Hepatocyte (in vitro differentiated cells): ENCODE results near the gene USP54. TPM values are rescaled to one million over a fixed set of nuclear protein-coding genes. Genes with fewer than 3 reads are reported as not detected.

Experiments used
- DNase-seq: peaks from one replicate; pipeline ENCODE4 v3.0.0-alpha.2; 2016; ENCODE audit warnings: low spot score
- H2AFZ ChIP-seq: fragments of 200-600 bp; sonication (generic); 2 replicates; pipeline ENCODE4 v1.6.0; 2016; ENCODE audit warnings: antibody characterized with exemption, mild to moderate bottlenecking
- H3K27ac ChIP-seq: fragments of 200-600 bp; sonication (generic); 2 replicates; pipeline ENCODE4 v1.5.1; 2016; ENCODE audit warnings: mild to moderate bottlenecking
- H3K27me3 ChIP-seq: fragments of 200-600 bp; sonication (generic); 2 replicates; pipeline ENCODE4 v1.6.1; 2016
- H3K36me3 ChIP-seq: fragments of 200-600 bp; sonication (generic); replicated peaks from 2 replicates; pipeline ENCODE4 v1.5.1; 2016; ENCODE audit warnings: low read depth; ENCODE audit not compliant: insufficient read depth
- H3K4me1 ChIP-seq: fragments of 200-600 bp; sonication (generic); 2 replicates; pipeline ENCODE4 v1.5.1; 2016; ENCODE audit warnings: mild to moderate bottlenecking, moderate library complexity; ENCODE audit not compliant: insufficient read depth
- H3K4me2 ChIP-seq: fragments of 200-600 bp; sonication (generic); 2 replicates; pipeline ENCODE4 v1.6.0; 2016
- H3K4me3 ChIP-seq: fragments of 200-600 bp; sonication (generic); 2 replicates; pipeline ENCODE4 v1.5.1; 2016; ENCODE audit warnings: mild to moderate bottlenecking
- H3K79me2 ChIP-seq: fragments of 200-600 bp; sonication (generic); 2 replicates; pipeline ENCODE4 v1.6.0; 2017; ENCODE audit warnings: mild to moderate bottlenecking
- H3K9me2 ChIP-seq: fragments of 200-600 bp; sonication (generic); replicated peaks from 2 replicates; pipeline ENCODE4 v1.6.0; 2017; ENCODE audit warnings: mild to moderate bottlenecking; ENCODE audit not compliant: insufficient read depth
- H3K9me3 ChIP-seq: fragments of 200-600 bp; sonication (generic); 2 replicates; pipeline ENCODE4 v1.5.1; 2016; ENCODE audit warnings: low read depth, mild to moderate bottlenecking
- H4K20me1 ChIP-seq: fragments of 200-600 bp; sonication (generic); 2 replicates; pipeline ENCODE4 v1.6.0; 2016; ENCODE audit warnings: mild to moderate bottlenecking; ENCODE audit not compliant: insufficient read depth, poor library complexity, severe bottlenecking
- CTCF ChIP-seq: fragments of 200-600 bp; sonication (generic); IDR thresholded peaks from 2 replicates; pipeline ENCODE4 v1.5.1; 2016; ENCODE audit warnings: antibody characterized with exemption, mild to moderate bottlenecking; ENCODE audit not compliant: poor library complexity
- EZH2 ChIP-seq: fragments of 200-600 bp; sonication (generic); IDR thresholded peaks from 2 replicates; pipeline ENCODE4 v1.6.1; 2016; ENCODE audit warnings: antibody characterized with exemption, mild to moderate bottlenecking, borderline replicate concordance
- EZH2phosphoT487 ChIP-seq: fragments of 200-600 bp; sonication (generic); IDR thresholded peaks from one replicate; pipeline ENCODE4 v1.6.1; 2018; ENCODE audit warnings: antibody characterized with exemption, mild to moderate bottlenecking, low read depth, moderate library complexity; ENCODE audit not compliant: unreplicated experiment, severe bottlenecking
- WGBS: methylation state at CpG from one replicate; pipeline ENCODE4 v1.1.6; 2016; ENCODE audit warnings: low lambda C conversion rate; ENCODE audit errors: missing lambda C conversion rate; 5-methylcytosine and 5-hydroxymethylcytosine counted together
- polyA plus RNA-seq: library from polyadenylated mRNA; unstranded; fragments of >200 nt; fragmentation: Nextera tagmentation; extraction: Ambion mirVana; gene quantifications from 2 replicates; pipeline ENCODE4 v1.2.1, GENCODE V29; 2016
- total RNA-seq: library from RNA; depleted of rRNA; stranded (reverse); fragments of >200 nt; gene quantifications from 2 replicates; pipeline ENCODE4 v1.2.3, GENCODE V29; 2014

The USP54 gene
- total and polyA plus RNA-seq, 2 experiments from 2014 or later = 13.2 to 61.6 TPM

- Histone ChIP-seq H3K27ac (no peak overlapping the region), H3K27me3 (no peaks in the 10 kb centered on the region), H3K4me2 (no peak overlapping the region), H3K79me2 (no peaks in the 10 kb centered on the region), H3K36me3 (no peaks in the 10 kb centered on the region), H3K4me1 (no peaks in the 10 kb centered on the region), H4K20me1 (no peaks in the 10 kb centered on the region), H2AFZ (no peak overlapping the region), H3K9me3 (no peaks in the 10 kb centered on the region), H3K9me2 (no peaks in the 10 kb centered on the region), H3K4me3 (no peak overlapping the region)
- 98% methylated on average over 2 of the region's 2 CpGs for WGBS
- no peak for DNase-seq
- TF ChIP-seq EZH2 (no peak), CTCF (no peak), EZH2phosphoT487 (no peak)
Measured at GRCh38 chr10:73465978-73466726, 125.0 kb downstream of the USP54 start.

GRCh38 chr10:73460897-73461296 is 130.2 kb downstream of the USP54 start:
- Histone ChIP-seq H3K9me3 (no peaks in the 10 kb centered on the region), H3K27ac (no peak overlapping the region), H3K4me1 (no peaks in the 10 kb centered on the region), H3K9me2 (no peaks in the 10 kb centered on the region), H3K27me3 (no peaks in the 10 kb centered on the region), H3K79me2 (no peaks in the 10 kb centered on the region), H3K4me3 (no peak overlapping the region), H3K36me3 (no peaks in the 10 kb centered on the region), H4K20me1 (no peaks in the 10 kb centered on the region), H3K4me2 (no peak overlapping the region), H2AFZ (no peak overlapping the region)
- TF ChIP-seq EZH2 (no peak), EZH2phosphoT487 (no peak), CTCF (no peak)
- no peak for DNase-seq
- WGBS = 99% methylated on average over 4 of the region's 4 CpGs

GRCh38 chr10:73459683-73460314 is 131.3 kb downstream of the USP54 start:
- no peak overlapping the region for H3K4me2 ChIP-seq
- H3K4me1 ChIP-seq = no peaks in the 10 kb centered on the region
- no peak for DNase-seq
- WGBS = 93% methylated on average over 6 of the region's 6 CpGs
- H4K20me1 ChIP-seq = no peaks in the 10 kb centered on the region
- no peaks in the 10 kb centered on the region for H3K79me2 ChIP-seq
- H3K9me3 ChIP-seq = no peaks in the 10 kb centered on the region
- no peaks in the 10 kb centered on the region for H3K9me2 ChIP-seq
- no peaks in the 10 kb centered on the region for H3K36me3 ChIP-seq
- H2AFZ ChIP-seq = no peak overlapping the region
- no peak overlapping the region for H3K4me3 ChIP-seq
- TF ChIP-seq EZH2 = no peak
- TF ChIP-seq CTCF = no peak
- TF ChIP-seq EZH2phosphoT487 = no peak
- H3K27ac ChIP-seq = no peak overlapping the region
- no peaks in the 10 kb centered on the region for H3K27me3 ChIP-seq
